ENCODE data around the gene HMGB2. TPM values are rescaled to one million over a fixed set of nuclear protein-coding genes. Genes with fewer than 3 reads are reported as not detected.

HMGB2 gene
- total and polyA plus RNA-seq, 5 donors from 2014 or later = 210 to 438 (median 288) TPM

DNA sequence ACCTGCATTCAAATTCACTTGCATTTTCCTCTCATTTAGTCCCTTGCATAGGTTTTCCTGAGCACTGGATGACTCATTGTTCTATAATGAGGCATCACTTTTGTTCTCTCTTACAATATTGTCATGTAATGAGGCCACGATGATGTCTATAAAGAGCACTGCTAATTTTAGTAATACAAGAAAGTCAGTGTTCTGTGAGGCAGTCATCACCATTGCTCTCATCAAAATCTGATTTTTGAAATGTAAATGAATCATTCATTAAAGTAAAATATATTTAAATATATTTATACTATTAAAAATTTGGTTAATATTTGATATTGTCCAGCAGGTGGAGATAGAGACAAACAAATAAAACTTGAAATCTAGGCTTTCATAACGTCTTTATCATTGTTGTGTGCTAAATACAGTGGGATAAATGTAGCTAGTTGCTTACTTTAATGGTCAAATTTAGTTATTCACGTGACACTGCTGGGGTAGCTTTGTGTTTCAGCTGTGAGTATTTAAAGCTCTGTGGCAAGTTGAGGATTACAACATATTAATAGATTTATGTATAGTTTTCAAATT, 15.4 kb downstream of the HMGB2 start:
- Mint-ChIP-seq H3K27ac (no peak overlapping the region), H3K36me3 (peaks cover 4% of the 10 kb centered on the region), H3K27me3 (no peaks in the 10 kb centered on the region), H3K9me3 (no peaks in the 10 kb centered on the region), H3K4me3 (no peak overlapping the region), H3K4me1 (peaks cover 0 to 7% (median 0%) of the 10 kb centered on the region in 4 donors)
- H3K4me1 ChIP-seq (ENCODE audit: control insufficient read depth, insufficient read depth, low read length, poor library complexity, severe bottlenecking) = no peaks in the 10 kb centered on the region
- no peaks in the 10 kb centered on the region for H3K27me3 ChIP-seq (ENCODE audit: control insufficient read depth, insufficient read depth, low read length)
- ATAC-seq (ENCODE audit: low read depth in 2 of 2) (no peak), DNase-seq (peak in 2 of 3 donors; percentile 45 to 48)
- no peak overlapping the region for H3K4me3 ChIP-seq (ENCODE audit: low read depth, low read length)
- H3K27ac ChIP-seq (ENCODE audit: insufficient read depth, low read length, poor library complexity, severe bottlenecking) = no peak overlapping the region
- H3K9me3 ChIP-seq (ENCODE audit: control insufficient read depth in 2 of 2, low read length in 2 of 2) = no peaks in the 10 kb centered on the region
- H3K36me3 ChIP-seq (ENCODE audit: control insufficient read depth, insufficient read depth, low read length) = peaks cover 28% of the 10 kb centered on the region

DNA sequence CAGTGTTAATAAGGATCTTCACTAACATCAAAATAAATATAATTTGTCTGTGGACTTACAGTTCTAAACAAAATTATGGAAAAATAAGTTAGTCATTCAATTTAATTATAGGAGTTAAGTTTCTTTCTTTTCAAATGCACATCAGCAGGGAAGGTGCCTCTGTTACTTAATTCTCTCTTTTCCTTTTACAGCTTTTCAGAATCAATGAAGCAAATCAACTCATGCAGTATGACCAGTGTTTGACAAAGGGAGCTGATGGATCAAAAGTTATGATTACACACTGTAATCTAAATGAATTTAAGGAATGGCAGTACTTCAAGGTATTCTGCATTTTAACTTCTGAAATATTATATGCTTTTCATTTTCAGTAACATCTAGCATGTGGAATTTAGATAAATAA, 15.9 kb downstream of the HMGB2 start:
- no peaks in the 10 kb centered on the region for H3K4me1 ChIP-seq (ENCODE audit: control insufficient read depth, insufficient read depth, low read length, poor library complexity, severe bottlenecking)
- H3K4me3 Mint-ChIP-seq = no peak overlapping the region
- no peak for ATAC-seq (ENCODE audit: low read depth in 2 of 2)

DNA sequence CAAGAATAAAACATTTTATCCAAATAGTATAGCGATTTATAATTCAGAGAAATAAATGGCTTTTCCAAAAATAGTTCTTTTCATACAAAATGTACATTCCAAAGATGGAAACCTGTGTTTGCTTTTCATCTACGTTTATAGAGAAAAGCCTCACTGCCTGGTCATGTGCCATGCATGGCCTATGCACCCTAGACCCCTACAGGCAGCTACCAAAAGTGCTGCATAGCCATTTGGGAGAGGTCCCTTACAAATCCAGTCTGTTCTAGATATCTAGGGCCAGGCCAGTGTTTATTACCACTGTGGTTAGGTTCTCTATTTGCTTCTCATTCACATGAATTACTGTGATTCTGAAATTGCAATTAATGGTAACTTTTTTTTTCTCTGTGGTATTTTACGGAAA, 17.2 kb downstream of the HMGB2 start:
- Mint-ChIP-seq H3K9me3 (no peaks in the 10 kb centered on the region), H3K27ac (no peak overlapping the region), H3K36me3 (peaks cover 8% of the 10 kb centered on the region), H3K4me3 (no peak overlapping the region), H3K27me3 (no peaks in the 10 kb centered on the region), H3K4me1 (peaks cover 0 to 7% (median 0%) of the 10 kb centered on the region in 4 donors)
- Histone ChIP-seq H3K9me3 (ENCODE audit: control insufficient read depth in 2 of 2, low read length in 2 of 2) (no peaks in the 10 kb centered on the region), H3K4me1 (ENCODE audit: control insufficient read depth, insufficient read depth, low read length, poor library complexity, severe bottlenecking) (no peaks in the 10 kb centered on the region), H3K27ac (ENCODE audit: insufficient read depth, low read length, poor library complexity, severe bottlenecking) (no peak overlapping the region), H3K36me3 (ENCODE audit: control insufficient read depth, insufficient read depth, low read length) (peaks cover 23% of the 10 kb centered on the region), H3K4me3 (ENCODE audit: low read depth, low read length) (no peak overlapping the region), H3K27me3 (ENCODE audit: control insufficient read depth, insufficient read depth, low read length) (no peaks in the 10 kb centered on the region)
- ATAC-seq (ENCODE audit: low read depth in 2 of 2) (peak in 1 of 2 donors; percentile 50), DNase-seq (no peak)

More for the DNA sequence above, 15.9 kb downstream of the HMGB2 start:
- no peaks in the 10 kb centered on the region for H3K9me3 Mint-ChIP-seq
- H3K4me1 Mint-ChIP-seq = peaks cover 0 to 7% (median 0%) of the 10 kb centered on the region in 4 donors
- no peak overlapping the region for H3K27ac Mint-ChIP-seq
- no peaks in the 10 kb centered on the region for H3K9me3 ChIP-seq (ENCODE audit: control insufficient read depth in 2 of 2, low read length in 2 of 2)
- DNase-seq = no peak
- H3K4me3 ChIP-seq (ENCODE audit: low read depth, low read length) = no peak overlapping the region
- no peaks in the 10 kb centered on the region for H3K27me3 ChIP-seq (ENCODE audit: control insufficient read depth, insufficient read depth, low read length)
- H3K27ac ChIP-seq (ENCODE audit: insufficient read depth, low read length, poor library complexity, severe bottlenecking) = no peak overlapping the region
- peaks cover 4% of the 10 kb centered on the region for H3K36me3 Mint-ChIP-seq
- H3K36me3 ChIP-seq (ENCODE audit: control insufficient read depth, insufficient read depth, low read length) = peaks cover 28% of the 10 kb centered on the region
- no peaks in the 10 kb centered on the region for H3K27me3 Mint-ChIP-seq

DNA sequence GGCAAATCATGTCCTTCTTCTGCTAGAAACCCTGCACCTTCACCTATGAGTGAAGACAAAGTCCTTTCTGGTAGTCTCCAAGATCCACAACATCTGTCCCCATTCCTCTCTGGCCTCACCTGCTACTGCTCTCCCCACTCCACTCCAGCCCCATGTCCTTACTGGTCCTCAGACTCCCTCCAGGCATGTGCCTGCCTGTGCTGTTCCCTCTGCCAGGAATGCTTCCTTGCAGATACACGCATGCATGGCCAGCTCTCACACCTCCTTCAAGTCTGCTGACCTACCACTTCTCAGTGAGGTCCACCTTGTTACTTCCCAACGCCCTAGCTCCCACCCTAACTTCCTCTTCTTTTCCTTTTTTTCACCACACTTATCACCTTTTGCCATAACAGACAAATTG, 18.1 kb downstream of the HMGB2 start:
- no peak for ATAC-seq (ENCODE audit: low read depth in 2 of 2)
- Mint-ChIP-seq H3K27ac (no peak overlapping the region), H3K4me1 (peaks cover 0 to 7% (median 0%) of the 10 kb centered on the region in 4 donors), H3K27me3 (no peaks in the 10 kb centered on the region), H3K9me3 (no peaks in the 10 kb centered on the region), H3K36me3 (peaks cover 12% of the 10 kb centered on the region), H3K4me3 (no peak overlapping the region)
- Histone ChIP-seq H3K27ac (ENCODE audit: insufficient read depth, low read length, poor library complexity, severe bottlenecking) (no peak overlapping the region), H3K36me3 (ENCODE audit: control insufficient read depth, insufficient read depth, low read length) (peaks cover 23% of the 10 kb centered on the region), H3K4me3 (ENCODE audit: low read depth, low read length) (no peak overlapping the region), H3K27me3 (ENCODE audit: control insufficient read depth, insufficient read depth, low read length) (no peaks in the 10 kb centered on the region), H3K9me3 (ENCODE audit: control insufficient read depth in 2 of 2, low read length in 2 of 2) (no peaks in the 10 kb centered on the region), H3K4me1 (ENCODE audit: control insufficient read depth, insufficient read depth, low read length, poor library complexity, severe bottlenecking) (no peaks in the 10 kb centered on the region)
- DNase-seq = no peak

DNA sequence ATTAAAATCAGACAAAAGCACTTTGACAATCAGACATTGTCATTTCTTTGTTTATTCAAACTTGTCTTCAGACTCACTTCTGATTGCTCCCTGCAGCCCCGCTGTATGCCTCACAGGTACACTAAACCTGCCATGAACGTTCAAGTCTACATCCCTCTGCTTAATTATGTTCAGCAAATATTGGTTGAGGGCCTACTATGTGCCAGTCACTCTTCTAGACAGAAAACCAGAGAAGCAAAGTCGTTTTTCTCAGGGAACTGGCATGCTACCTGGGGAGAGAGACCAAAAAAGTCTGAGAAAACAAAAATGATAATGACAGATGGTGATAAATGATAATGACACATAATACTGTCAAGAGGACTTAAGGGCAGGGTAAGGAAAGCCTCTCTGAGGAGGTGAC, 19.4 kb downstream of the HMGB2 start:
- H3K9me3 ChIP-seq (ENCODE audit: control insufficient read depth in 2 of 2, low read length in 2 of 2) = no peaks in the 10 kb centered on the region
- peaks cover 23% of the 10 kb centered on the region for H3K36me3 ChIP-seq (ENCODE audit: control insufficient read depth, insufficient read depth, low read length)
- ATAC-seq (ENCODE audit: low read depth in 2 of 2) (no peak), DNase-seq (no peak)
- H3K4me3 ChIP-seq (ENCODE audit: low read depth, low read length) = no peak overlapping the region
- H3K27ac ChIP-seq (ENCODE audit: insufficient read depth, low read length, poor library complexity, severe bottlenecking) = no peak overlapping the region
- Mint-ChIP-seq H3K36me3 (peaks cover 17% of the 10 kb centered on the region), H3K9me3 (no peaks in the 10 kb centered on the region), H3K4me3 (no peak overlapping the region), H3K4me1 (peaks cover 0 to 7% (median 0%) of the 10 kb centered on the region in 4 donors), H3K27ac (no peak overlapping the region), H3K27me3 (no peaks in the 10 kb centered on the region)
- H3K4me1 ChIP-seq (ENCODE audit: control insufficient read depth, insufficient read depth, low read length, poor library complexity, severe bottlenecking) = no peaks in the 10 kb centered on the region
- H3K27me3 ChIP-seq (ENCODE audit: control insufficient read depth, insufficient read depth, low read length) = no peaks in the 10 kb centered on the region

DNA sequence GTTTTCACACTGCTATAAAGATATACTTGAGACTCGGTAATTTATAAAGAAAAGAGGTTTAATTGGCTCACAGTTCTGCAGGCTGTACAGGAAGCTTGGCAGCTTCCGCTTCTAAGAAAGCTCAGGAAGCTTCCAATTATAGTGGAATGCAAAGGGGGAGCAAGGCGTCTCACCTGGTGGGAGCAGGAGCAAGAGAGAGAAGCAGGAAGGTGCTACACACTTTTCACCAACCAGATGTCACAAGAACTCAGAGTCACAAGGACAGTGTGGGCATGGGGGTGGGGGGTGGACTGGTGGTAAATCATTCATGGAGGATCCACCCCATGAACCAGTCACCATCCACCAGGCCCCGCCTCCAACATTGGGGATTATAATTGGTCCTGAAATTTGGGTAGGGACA, 22.8 kb downstream of the HMGB2 start:
- no peak overlapping the region for H3K4me3 Mint-ChIP-seq
- H3K27ac Mint-ChIP-seq = peak overlapping the region in 1 of 3 donors; percentile 6
- H3K36me3 Mint-ChIP-seq = peaks cover 27% of the 10 kb centered on the region
- peaks cover 0 to 2% (median 0%) of the 10 kb centered on the region in 4 donors for H3K4me1 Mint-ChIP-seq
- Histone ChIP-seq H3K4me3 (ENCODE audit: low read depth, low read length) (no peak overlapping the region), H3K27ac (ENCODE audit: insufficient read depth, low read length, poor library complexity, severe bottlenecking) (no peak overlapping the region), H3K9me3 (ENCODE audit: control insufficient read depth in 2 of 2, low read length in 2 of 2) (no peaks in the 10 kb centered on the region), H3K27me3 (ENCODE audit: control insufficient read depth, insufficient read depth, low read length) (no peaks in the 10 kb centered on the region), H3K36me3 (ENCODE audit: control insufficient read depth, insufficient read depth, low read length) (peaks cover 21% of the 10 kb centered on the region), H3K4me1 (ENCODE audit: control insufficient read depth, insufficient read depth, low read length, poor library complexity, severe bottlenecking) (no peaks in the 10 kb centered on the region)
- ATAC-seq (ENCODE audit: low read depth in 2 of 2) (no peak), DNase-seq (no peak)
- no peaks in the 10 kb centered on the region for H3K9me3 Mint-ChIP-seq
- H3K27me3 Mint-ChIP-seq = no peaks in the 10 kb centered on the region

DNA sequence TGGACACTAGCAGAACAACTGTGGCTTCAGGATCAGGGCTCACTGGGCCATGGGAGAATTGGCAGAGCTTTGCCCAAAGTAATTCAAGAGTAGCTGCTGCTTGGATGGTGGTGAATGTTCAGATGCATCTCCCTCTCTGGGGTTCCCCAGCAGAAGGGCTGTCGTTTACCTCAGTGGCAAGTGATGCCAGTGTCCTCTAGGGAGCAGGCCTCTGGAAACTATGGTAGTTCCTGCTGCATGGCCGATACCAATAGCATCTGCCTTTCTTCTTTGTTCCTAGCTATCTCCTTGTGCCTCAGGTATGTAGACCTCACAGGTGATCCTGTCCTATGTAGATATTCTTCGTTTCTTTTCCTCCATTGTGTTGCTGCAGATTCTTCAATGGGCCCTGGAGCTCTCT, 26.4 kb downstream of the HMGB2 start:
- H3K36me3 Mint-ChIP-seq = peaks cover 47% of the 10 kb centered on the region
- no peak overlapping the region for H3K4me3 Mint-ChIP-seq
- no peaks in the 10 kb centered on the region for H3K9me3 Mint-ChIP-seq
- Histone ChIP-seq H3K36me3 (ENCODE audit: control insufficient read depth, insufficient read depth, low read length) (peaks cover 13% of the 10 kb centered on the region), H3K4me3 (ENCODE audit: low read depth, low read length) (no peak overlapping the region), H3K27ac (ENCODE audit: insufficient read depth, low read length, poor library complexity, severe bottlenecking) (no peak overlapping the region), H3K4me1 (ENCODE audit: control insufficient read depth, insufficient read depth, low read length, poor library complexity, severe bottlenecking) (no peaks in the 10 kb centered on the region), H3K27me3 (ENCODE audit: control insufficient read depth, insufficient read depth, low read length) (no peaks in the 10 kb centered on the region), H3K9me3 (ENCODE audit: control insufficient read depth in 2 of 2, low read length in 2 of 2) (no peaks in the 10 kb centered on the region)
- no peaks in the 10 kb centered on the region for H3K27me3 Mint-ChIP-seq
- peaks cover 0 to 2% (median 0%) of the 10 kb centered on the region in 4 donors for H3K4me1 Mint-ChIP-seq
- H3K27ac Mint-ChIP-seq = peak overlapping the region in 1 of 3 donors; percentile 36
- ATAC-seq (ENCODE audit: low read depth in 2 of 2) (no peak), DNase-seq (no peak)

DNA sequence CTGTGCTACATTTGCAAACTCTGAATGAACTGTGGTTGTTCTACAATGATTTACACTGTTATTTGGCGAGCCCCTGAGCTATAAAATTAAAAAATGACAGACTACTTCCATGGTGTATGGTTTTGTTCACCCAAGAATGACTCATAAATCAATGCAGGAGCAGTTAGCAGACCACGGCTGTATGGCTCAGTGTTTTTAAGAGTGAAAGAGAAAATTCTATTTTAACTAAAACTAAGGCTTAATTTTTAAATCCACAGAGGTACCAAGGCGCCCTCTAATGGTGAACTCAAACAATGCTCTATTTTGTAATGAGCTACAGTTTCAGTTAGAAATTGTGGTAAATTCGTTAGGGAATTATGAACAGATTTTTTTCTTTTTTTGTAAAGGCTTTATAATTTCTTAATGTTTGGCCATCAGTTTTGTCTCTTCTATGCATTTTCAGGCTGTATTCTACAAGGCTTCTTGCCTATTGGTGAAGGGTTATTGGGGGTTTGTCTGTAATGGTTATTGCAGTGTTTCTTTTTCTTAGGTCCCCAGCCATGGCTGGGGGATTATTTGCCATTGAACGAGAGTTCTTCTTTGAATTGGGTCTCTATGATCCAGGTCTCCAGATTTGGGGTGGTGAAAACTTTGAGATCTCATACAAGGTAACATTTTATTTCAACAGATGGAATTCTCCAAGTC, 32.5 kb downstream of the HMGB2 start:
- no peak overlapping the region for H3K4me3 Mint-ChIP-seq
- H3K36me3 Mint-ChIP-seq = peaks cover 32% of the 10 kb centered on the region
- H3K27ac Mint-ChIP-seq = peak overlapping the region in 1 of 3 donors; percentile 26
- Histone ChIP-seq H3K27ac (ENCODE audit: insufficient read depth, low read length, poor library complexity, severe bottlenecking) (no peak overlapping the region), H3K27me3 (ENCODE audit: control insufficient read depth, insufficient read depth, low read length) (no peaks in the 10 kb centered on the region), H3K36me3 (ENCODE audit: control insufficient read depth, insufficient read depth, low read length) (peaks cover 8% of the 10 kb centered on the region), H3K9me3 (ENCODE audit: control insufficient read depth in 2 of 2, low read length in 2 of 2) (no peaks in the 10 kb centered on the region), H3K4me3 (ENCODE audit: low read depth, low read length) (no peak overlapping the region), H3K4me1 (ENCODE audit: control insufficient read depth, insufficient read depth, low read length, poor library complexity, severe bottlenecking) (no peaks in the 10 kb centered on the region)
- H3K9me3 Mint-ChIP-seq = no peaks in the 10 kb centered on the region
- no peaks in the 10 kb centered on the region for H3K27me3 Mint-ChIP-seq
- peaks cover 0 to 12% (median 3%) of the 10 kb centered on the region in 4 donors for H3K4me1 Mint-ChIP-seq
- DNase-seq (peak in 2 of 3 donors; percentile 26 to 51), ATAC-seq (ENCODE audit: low read depth in 2 of 2) (peak; percentile 37 to 40)
